ENCODE data around the gene SCD5. TPM values are rescaled to one million over a fixed set of nuclear protein-coding genes. Genes with fewer than 3 reads are reported as not detected.

Gene SCD5
- total RNA-seq, 1 donor from 2014 or later: 17.9 TPM

DNA sequence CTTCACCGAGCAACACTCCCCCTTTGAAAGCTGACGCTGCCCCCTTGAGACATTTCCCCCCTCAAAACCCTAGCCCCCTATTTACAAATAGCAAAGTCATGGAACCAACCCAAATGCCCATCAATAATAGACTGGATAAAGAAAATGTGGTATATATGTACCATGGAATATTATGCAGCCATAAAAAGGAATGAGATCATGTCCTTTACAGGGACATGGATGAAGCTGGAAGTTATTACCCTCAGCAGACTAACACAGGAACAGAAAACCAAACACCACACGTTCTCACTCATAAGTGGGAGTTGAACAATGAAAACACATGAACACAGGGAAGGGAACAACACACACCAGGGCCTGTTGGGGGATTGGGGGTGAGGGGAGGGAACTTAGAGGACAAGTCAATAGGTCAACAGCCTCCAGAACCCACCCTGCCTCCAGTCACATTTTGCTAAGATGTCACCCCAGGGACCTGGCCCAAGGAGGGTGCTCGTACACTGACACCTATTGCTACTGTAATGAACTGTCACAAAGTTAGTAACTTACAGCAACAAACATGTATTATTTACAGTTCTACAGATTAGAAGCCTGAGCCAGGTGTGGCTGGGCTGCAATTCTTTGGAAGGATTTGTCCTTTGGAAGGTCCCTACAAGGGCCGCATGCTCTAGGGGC is 20.6 kb downstream of the SCD5 start:
- DNase-seq (ENCODE audit: low read depth): no peak
- Histone ChIP-seq H3K36me3 (ENCODE audit: control insufficient read depth, insufficient read depth, low read length) (no peaks in the 10 kb centered on the region), H3K27me3 (ENCODE audit: control insufficient read depth, insufficient read depth, low read length) (no peaks in the 10 kb centered on the region), H3K4me3 (ENCODE audit: low read depth, low read length) (no peak overlapping the region)
- TF ChIP-seq, protein P1, sequence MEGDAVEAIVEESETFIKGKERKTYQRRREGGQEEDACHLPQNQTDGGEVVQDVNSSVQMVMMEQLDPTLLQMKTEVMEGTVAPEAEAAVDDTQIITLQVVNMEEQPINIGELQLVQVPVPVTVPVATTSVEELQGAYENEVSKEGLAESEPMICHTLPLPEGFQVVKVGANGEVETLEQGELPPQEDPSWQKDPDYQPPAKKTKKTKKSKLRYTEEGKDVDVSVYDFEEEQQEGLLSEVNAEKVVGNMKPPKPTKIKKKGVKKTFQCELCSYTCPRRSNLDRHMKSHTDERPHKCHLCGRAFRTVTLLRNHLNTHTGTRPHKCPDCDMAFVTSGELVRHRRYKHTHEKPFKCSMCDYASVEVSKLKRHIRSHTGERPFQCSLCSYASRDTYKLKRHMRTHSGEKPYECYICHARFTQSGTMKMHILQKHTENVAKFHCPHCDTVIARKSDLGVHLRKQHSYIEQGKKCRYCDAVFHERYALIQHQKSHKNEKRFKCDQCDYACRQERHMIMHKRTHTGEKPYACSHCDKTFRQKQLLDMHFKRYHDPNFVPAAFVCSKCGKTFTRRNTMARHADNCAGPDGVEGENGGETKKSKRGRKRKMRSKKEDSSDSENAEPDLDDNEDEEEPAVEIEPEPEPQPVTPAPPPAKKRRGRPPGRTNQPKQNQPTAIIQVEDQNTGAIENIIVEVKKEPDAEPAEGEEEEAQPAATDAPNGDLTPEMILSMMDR (IDR thresholded peaks at IDR 0.05; ENCODE audit: insufficient read depth, low read length, poor library complexity, severe bottlenecking): no peak

DNA sequence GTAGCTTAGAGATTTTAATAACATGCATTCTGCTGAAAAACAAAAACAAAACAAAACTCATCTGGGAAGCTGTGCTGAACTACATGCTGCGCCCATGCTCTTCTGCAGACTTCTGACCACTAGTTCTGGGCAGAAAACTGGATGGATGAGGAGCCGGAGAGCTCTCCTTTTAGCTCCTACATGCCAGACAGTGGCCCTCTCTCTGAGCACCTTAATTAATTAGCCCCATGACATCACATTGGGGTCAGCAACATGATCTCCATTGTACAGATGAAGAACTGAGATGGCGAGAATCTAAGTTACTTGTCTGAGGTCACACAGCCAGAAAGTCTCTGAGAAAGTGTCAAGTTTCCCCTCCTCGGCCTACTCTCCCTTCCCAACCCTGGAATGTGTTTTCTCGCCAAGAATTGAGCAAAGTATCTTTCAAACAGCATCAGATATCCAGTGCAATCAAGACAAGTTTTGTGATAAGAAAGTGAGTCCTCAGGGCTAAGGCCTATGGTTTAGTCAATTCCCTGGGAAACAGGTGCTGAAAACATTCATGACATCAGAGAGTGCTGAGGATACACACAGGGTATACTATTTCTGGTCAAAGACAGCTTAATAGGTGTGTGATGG is 21.6 kb downstream of the SCD5 start:
- DNase-seq (ENCODE audit: low read depth): no peak
- H3K27me3 ChIP-seq (ENCODE audit: control insufficient read depth, insufficient read depth, low read length): no peaks in the 10 kb centered on the region
- TF ChIP-seq, protein P1 (IDR thresholded peaks at IDR 0.05; ENCODE audit: insufficient read depth, low read length, poor library complexity, severe bottlenecking): no peak
- no peaks in the 10 kb centered on the region for H3K36me3 ChIP-seq (ENCODE audit: control insufficient read depth, insufficient read depth, low read length)
- H3K4me3 ChIP-seq (ENCODE audit: low read depth, low read length): no peak overlapping the region

DNA sequence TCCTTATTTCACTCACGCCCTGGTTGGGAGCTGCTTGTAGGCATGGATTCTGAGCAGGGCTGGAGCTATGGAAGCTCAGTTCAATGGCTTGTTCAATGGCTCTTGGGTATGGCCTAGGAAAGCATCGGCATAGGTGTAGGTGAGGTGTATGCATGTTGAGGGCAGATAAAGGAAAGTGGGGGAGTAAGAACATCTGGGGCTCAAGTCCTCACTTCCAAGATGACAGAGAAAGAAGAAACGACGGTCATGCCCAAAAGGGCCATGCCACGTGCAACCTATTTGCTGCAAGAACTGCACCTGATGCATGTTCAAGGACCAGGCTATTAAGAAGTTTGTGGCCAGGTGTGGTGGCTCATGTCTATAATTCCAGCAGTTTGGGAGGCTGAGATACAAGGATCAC is 23.4 kb downstream of the SCD5 start:
- Histone ChIP-seq H3K36me3 (ENCODE audit: control insufficient read depth, insufficient read depth, low read length) (no peaks in the 10 kb centered on the region), H3K27me3 (ENCODE audit: control insufficient read depth, insufficient read depth, low read length) (no peaks in the 10 kb centered on the region), H3K4me3 (ENCODE audit: low read depth, low read length) (no peak overlapping the region)
- TF ChIP-seq, protein P1 (IDR thresholded peaks at IDR 0.05; ENCODE audit: insufficient read depth, low read length, poor library complexity, severe bottlenecking): no peak
- DNase-seq (ENCODE audit: low read depth): no peak

GRCh38 chr4:82774711-82775171 is 23.9 kb downstream of the SCD5 start:
- H3K36me3 ChIP-seq (ENCODE audit: control insufficient read depth, insufficient read depth, low read length): no peaks in the 10 kb centered on the region
- TF ChIP-seq, protein P1 (IDR thresholded peaks at IDR 0.05; ENCODE audit: insufficient read depth, low read length, poor library complexity, severe bottlenecking): no peak
- no peaks in the 10 kb centered on the region for H3K27me3 ChIP-seq (ENCODE audit: control insufficient read depth, insufficient read depth, low read length)
- no peak for DNase-seq (ENCODE audit: low read depth)
- no peak overlapping the region for H3K4me3 ChIP-seq (ENCODE audit: low read depth, low read length)

- Histone ChIP-seq H3K27me3 (ENCODE audit: control insufficient read depth, insufficient read depth, low read length) (no peaks in the 10 kb centered on the region), H3K36me3 (ENCODE audit: control insufficient read depth, insufficient read depth, low read length) (no peaks in the 10 kb centered on the region), H3K4me3 (ENCODE audit: low read depth, low read length) (no peak overlapping the region)
- DNase-seq (ENCODE audit: low read depth): no peak
- TF ChIP-seq, protein P1 (IDR thresholded peaks at IDR 0.05; ENCODE audit: insufficient read depth, low read length, poor library complexity, severe bottlenecking): no peak
Observed at GRCh38 chr4:82773057-82773456, 25.5 kb downstream of the SCD5 start.

All from kidney epithelial cell (primary cell).